ENCODE data around the gene HSD17B14.
A peak's percentile ranks its signal among the peaks of the same experiment; 100 is the strongest.
"Not testable (repeated sequence)": the region's sequence is repeated elsewhere in the genome, so short reads cannot be mapped to it uniquely, and the experiment has no call there.

Gene HSD17B14

DNA sequence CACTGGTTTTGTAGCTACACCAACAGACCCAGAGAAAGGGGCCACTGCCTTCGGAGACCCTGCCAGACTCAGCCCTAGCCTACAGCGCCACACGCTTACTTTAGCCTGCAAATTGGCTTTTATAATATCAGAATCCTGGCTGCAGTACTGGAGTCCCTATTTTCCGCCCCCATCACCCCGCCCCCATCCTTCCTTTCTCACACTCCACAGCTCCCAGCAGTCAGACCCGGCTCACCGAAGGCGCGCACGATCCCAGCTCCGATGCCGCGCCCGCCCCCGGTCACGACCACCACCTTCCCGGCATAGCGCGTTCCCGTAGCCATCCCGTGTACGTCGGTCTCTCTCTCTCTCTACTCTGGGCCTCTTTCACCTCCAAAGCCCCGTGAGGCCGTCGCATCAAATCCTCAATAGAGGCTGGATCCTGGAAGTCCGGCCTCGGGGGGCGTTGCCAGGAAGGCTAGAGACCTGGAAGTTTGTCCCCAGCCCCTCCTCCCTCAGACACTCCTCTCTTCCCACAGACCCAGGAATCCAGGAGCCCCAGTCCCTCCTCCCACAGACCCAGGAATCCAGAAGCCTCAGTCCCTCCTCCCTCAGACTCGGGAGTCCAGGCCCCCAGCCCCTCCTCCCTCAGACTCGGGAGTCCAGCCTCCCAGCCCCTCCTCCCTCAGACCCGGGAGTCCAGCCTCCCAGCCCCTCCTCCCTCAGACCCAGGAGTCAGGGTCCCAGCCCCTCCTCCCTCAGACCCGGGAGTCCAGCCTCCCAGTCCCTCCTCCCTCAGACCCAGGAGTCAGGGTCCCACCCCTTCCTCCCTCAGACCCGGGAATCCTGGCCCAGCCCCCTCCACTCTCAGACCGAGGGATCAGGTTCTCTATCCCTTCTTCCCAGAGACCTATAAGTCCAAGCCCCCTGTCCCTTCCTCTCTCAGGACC is at the start of gene HSD17B14:
Gene HSD17B14, minus strand, starts transcription at position 403 of the 929 bp plus-strand sequence. Its CDS starts 80 bp downstream, at position 323.
- no peak for DNase-seq (ENCODE audit: low spot score)

GRCh38 chr19:48883726-48884125 is 47.4 kb upstream of the HSD17B14 start:
- DNase-seq (ENCODE audit: low spot score) = no peak

GRCh38 chr19:48881741-48882657 is 45.7 kb upstream of the HSD17B14 start:
- no peak for DNase-seq (ENCODE audit: low spot score)

DNA sequence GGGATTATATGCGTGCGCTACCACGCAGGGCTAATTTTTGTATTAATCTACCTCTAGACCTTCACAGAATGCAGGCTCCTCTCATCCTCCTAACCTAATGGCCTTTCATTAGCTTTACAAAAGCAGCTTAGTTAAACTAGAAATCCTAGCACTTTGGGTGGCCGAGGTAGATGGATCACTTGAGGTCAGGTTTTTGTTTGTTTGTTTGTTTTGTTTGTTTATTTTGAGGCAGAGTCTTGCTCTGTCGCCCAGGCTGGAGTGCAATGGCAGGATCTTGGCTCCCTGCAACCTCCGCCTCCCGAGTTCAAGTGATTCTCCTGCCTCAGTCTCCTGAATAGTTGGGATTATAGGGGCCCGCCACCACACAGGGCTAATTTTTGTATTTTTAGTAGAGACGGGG is 43.4 kb upstream of the HSD17B14 start:
- not testable (repeated sequence) for DNase-seq (ENCODE audit: low spot score)

DNA sequence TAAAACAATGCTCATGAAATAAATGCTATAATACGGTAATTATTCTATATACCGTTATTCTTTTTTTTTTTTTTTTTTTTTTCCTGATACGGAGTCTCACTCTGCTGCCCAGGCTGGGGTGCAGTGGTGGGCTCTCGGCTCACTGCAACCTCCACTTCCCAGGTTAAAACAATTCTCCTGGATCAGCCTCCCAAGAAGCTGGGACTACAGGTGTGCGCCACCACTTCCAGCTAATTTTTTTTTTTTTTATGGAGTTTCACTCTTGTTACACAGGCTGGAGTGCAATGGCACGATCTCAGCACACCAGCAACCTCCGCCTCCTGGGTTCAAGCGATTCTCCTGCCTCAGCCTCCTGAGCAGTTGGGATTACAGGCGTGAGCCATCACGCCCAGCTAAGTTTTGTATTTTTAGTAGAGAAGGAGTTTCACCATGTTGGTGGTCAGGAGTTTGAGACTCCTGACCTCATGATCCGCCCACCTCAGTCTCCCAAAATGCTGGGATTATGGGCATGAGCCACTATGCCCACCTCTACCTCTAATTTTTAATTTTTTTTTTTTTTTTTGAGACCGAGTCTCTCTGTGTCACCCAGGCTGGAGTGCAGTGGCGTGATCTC is 42.8 kb upstream of the HSD17B14 start:
- no peak for DNase-seq (ENCODE audit: low spot score)

DNA sequence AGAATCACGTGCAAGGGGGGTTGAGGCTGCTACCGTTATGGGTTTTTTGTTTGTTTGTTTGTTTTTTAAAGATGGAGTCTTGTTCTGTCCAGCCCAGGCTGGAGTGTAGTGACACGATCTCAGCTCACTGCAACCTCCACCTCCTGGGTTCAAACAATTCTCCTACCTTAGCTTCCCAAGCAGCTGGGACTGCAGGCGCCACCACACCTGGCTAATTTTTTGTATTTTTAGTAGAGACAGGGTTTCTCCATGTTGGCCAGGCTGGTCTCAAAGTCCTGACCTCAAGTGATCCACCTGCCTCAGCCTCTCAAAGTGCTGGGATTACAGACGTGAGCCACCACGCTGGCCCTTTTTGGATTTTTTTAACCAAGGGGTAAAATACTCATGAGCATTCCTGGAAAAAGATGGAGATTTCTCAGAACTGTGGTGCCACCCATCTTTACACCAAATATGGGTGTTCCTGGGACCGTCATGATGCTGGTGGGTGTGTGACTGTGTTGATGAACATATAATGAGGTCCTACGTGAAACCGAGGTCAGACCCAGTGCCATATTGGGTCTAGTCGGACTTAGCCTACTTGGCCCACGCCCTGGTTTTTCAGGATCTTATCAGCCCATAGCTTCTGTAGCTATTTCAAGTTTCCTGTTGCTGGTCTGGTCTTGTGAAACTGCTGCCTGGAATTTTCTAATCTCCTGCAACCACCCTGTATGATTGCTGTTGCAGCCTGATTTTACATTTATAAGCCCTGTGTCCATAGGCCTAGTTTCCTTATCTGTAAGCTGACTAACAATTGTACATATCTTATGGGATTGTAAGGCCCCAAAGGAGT is 42.1 kb upstream of the HSD17B14 start:
- DNase-seq (ENCODE audit: low spot score) = peak; percentile 46

- no peak for DNase-seq (ENCODE audit: low spot score)
Measured at GRCh38 chr19:48877855-48878195, 41.5 kb upstream of the HSD17B14 start.

DNA sequence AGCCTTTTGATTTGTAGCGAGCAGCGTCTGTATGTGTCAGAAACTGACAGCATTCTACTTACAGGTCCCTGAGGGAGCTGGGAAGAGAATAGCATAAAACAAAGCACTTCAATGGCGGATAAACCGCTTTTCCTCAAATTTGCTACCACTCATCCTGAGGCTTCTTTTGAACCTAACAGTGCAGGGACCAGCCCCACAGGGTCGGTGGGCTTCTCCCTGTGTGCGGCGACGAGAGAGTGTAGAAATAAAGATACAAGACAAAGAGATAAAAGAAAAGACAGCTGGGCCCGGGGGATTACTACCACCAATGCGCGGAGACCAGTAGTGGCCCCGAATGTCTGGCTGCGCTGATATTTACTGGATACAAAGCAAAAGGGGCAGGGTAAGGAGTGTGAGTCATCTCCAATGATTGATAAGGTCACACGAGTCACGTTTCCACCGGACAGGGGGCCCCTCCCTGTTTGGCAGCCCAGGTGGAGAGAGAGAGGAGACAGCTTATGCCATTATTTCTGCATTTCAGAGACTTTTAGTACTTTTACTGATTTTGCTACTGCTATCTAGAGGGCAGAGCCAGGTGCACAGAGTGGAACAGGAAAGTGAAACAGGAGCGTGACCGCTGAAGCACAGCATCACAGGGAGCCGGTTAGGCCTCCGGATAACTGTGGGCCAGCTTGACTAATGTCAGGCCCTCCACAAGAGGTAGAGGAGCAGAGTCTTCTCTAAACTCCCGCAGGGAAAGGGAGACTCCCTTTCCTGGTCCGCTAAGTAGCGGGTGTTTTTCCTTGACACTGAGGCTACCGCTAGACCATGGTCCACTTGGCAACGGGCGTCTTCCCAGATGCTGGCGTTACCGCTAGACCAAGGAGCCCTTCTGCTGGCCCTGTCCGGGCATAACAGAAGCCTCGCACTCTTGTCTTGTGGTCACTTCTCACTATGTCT is 40.0 kb upstream of the HSD17B14 start:
- peak; percentile 55 for DNase-seq (ENCODE audit: low spot score)

GRCh38 chr19:48874303-48875135 is 38.2 kb upstream of the HSD17B14 start:
- DNase-seq (ENCODE audit: low spot score) = no peak

GRCh38 chr19:48873476-48874302 is 37.4 kb upstream of the HSD17B14 start:
- DNase-seq (ENCODE audit: low spot score) = no peak

GRCh38 chr19:48872884-48873475 is 36.7 kb upstream of the HSD17B14 start:
- DNase-seq (ENCODE audit: low spot score) = peak; percentile 85

DNA sequence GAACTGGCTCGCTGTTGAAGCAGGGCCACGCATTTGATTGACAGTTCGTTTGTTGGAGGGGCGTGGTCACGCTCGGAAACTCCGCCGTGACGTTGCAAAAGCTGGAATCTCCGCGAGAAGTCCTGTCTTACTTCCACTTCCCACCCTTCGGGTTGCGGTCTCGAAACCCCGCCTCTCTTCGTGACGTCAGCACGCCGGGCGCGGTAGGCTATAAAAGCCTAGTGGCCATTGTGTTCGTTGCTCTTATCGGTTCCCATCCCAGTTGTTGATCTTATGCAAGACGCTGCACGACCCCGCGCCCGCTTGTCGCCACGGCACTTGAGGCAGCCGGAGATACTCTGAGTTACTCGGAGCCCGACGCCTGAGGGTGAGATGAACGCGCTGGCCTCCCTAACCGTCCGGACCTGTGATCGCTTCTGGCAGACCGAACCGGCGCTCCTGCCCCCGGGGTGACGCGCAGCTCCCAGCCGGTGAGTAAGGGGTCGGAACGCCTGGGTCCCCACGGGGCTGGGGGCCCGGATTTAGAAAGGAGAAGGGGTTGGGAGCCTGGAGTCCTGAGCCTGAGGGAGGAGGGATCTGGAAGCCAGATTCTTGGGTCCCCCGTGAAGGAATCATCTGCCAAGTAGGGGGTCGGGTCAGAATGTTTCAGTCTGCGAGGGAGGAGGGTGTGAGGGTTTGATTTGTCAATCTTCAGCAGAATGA is 36.0 kb upstream of the HSD17B14 start, which contains the start of gene PPP1R15A:
Gene PPP1R15A, plus strand, starts transcription at position 240 of the 702 bp plus-strand sequence. CDS start 813 bp downstream, outside the sequence.
- peak; percentile 99 for DNase-seq (ENCODE audit: low spot score)

GRCh38 chr19:48871471-48872181 is 35.3 kb upstream of the HSD17B14 start:
- DNase-seq (ENCODE audit: low spot score) = not testable (repeated sequence)

DNA sequence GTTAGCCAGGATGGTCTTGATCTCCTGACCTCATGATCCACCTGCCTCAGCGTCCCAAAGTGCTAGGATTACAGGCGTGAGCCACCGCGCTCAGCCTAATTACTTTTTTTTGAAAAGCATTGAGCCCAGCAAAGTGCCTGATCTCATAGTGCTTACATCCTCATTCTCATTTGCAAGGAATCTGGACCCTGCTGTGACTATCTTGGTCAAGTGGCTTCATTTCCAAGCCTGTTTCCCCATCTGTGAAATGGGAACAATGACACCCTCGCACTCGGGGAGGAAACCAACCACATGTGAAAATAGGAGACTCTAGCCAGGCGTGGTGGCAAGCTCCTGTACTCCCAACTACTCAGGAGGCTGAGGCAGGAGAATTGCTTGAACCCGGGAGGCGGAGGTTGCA is 33.8 kb upstream of the HSD17B14 start:
- DNase-seq (ENCODE audit: low spot score) = no peak

- no peak for DNase-seq (ENCODE audit: low spot score)
Measured at GRCh38 chr19:48868114-48868886, 32.0 kb upstream of the HSD17B14 start, which contains the start of gene PLEKHA4. PLEKHA4 (minus strand) TSS chr19:48868617; CDS start chr19:48867620, 997 bp downstream.

GRCh38 chr19:48867746-48868113 is 31.4 kb upstream of the HSD17B14 start:
- no peak for DNase-seq (ENCODE audit: low spot score)
